Ovary (tissue), 3 donors: ENCODE data around the gene VAV2.

Source experiments
- CTCF ChIP-seq, 3 donors: fragments of 450-650 bp in 2 of 3; fragments of 200-600 bp in 1 of 3; IDR thresholded peaks; one replicate each; pipeline versions ENCODE4 v1.5.1 to v1.8.0; 2016 to 2022; ENCODE audit warnings: antibody characterized with exemption in 3 of 3, mild to moderate bottlenecking in 1 of 3
- EP300 ChIP-seq: sonication (generic); formaldehyde crosslinking; IDR thresholded peaks from one replicate; pipeline ENCODE4 v1.6.1; 2017; ENCODE audit warnings: antibody characterized with exemption
- POLR2A ChIP-seq: fragments of 450-650 bp; IDR thresholded peaks from one replicate; pipeline ENCODE4 v1.6.1; 2017; ENCODE audit warnings: antibody characterized with exemption, mild to moderate bottlenecking, moderate library complexity
- donor health status: DM: no; HTN: no; CAD: no.

- TF ChIP-seq CTCF (IDR thresholded peaks at IDR 0.05), result no peak
- TF ChIP-seq EP300, result no peak
- TF ChIP-seq POLR2A, result no peak
Observed at GRCh38 chr9:133939171-133939785, 52.8 kb downstream of the VAV2 start.
